Measurements from ENCODE around the gene CCNL2.

Gene CCNL2

DNA sequence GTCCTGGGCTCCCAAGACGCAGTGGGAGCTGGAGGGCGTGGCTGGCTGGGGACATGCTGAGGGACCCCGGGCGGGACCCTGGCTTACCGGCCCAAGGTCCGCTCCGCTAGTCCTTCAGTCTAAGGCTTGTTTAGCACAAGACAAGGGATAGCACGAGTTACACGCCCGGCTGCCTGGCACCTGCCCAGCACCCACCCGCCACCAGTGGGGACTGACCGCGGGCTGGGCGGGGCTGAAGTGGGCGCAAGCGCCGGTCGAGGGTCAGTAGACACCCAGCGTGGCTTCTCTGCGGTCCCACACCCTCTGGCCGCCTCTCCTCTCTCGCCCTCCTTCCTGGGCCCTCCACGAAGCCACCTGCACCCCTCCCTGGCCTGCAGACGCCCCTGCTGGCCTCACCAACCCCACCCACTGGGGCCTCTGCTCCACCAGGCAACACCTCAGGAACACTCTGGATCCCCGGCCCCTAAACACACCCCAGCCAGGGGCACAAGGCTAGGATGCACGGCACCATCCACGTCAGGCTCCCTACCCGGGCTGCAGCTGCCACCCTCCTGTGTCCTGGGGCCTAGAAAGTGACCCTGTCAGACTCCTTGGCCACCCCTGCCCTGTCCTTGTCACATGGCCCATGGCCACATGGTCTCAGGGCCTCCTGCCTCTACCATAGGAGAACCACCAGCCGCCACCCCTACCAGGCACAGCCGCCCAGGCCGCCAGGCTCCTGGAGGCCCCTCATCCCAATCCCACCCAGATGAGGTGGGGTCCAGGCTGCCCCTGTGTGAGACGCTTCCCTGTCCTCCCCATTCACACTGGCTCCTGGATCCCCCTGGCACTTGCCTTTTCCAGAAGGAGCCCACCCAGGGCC, 62.0 kb downstream of the CCNL2 start:
- TF ChIP-seq, protein P1, sequence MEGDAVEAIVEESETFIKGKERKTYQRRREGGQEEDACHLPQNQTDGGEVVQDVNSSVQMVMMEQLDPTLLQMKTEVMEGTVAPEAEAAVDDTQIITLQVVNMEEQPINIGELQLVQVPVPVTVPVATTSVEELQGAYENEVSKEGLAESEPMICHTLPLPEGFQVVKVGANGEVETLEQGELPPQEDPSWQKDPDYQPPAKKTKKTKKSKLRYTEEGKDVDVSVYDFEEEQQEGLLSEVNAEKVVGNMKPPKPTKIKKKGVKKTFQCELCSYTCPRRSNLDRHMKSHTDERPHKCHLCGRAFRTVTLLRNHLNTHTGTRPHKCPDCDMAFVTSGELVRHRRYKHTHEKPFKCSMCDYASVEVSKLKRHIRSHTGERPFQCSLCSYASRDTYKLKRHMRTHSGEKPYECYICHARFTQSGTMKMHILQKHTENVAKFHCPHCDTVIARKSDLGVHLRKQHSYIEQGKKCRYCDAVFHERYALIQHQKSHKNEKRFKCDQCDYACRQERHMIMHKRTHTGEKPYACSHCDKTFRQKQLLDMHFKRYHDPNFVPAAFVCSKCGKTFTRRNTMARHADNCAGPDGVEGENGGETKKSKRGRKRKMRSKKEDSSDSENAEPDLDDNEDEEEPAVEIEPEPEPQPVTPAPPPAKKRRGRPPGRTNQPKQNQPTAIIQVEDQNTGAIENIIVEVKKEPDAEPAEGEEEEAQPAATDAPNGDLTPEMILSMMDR (IDR thresholded peaks at IDR 0.05), result no peak

DNA sequence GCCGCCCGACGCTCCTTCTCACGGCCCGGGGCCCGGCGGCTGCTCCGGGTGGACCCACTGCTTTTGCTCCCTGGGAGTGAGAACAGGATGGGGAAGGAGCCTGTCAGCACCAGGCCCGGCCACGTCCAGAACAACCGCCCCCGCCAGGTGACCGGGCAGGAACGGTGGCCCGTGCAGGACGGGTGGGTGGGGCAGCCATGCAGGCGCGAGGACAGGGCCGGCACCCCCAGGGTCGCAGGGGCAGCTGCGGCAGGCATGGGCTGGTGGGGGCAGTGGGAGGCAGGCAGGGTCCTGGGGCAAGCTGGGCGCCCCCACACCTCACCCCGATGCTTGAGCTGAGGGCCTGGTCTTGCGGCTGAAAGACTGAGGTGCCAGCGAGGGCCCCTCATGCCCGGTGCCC, 62.7 kb downstream of the CCNL2 start:
- TF ChIP-seq, protein P1 (IDR thresholded peaks at IDR 0.05), result no peak

DNA sequence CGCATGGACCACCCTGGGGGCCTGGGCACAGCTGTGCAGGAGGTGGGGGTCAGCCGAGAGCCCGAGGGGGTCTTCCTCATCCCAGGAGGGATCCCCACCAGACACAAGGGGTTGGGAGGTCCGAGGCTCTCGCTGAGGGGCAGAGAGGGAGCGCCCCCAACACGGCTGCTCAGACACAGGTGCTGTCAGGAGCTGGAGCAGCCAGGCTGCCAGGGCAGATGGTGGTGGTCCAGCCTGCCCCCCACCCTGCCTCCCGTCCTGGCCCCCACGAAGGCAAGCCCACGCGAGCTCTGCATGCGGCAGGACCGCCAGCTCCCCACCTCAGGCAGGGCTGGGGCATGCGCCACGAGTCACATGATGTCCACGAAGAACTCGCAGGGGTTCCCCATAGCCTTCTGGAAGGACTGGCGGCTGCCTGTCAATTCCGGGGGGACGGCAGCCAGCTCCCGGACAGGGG, 63.3 kb downstream of the CCNL2 start:
- TF ChIP-seq, protein P1 (IDR thresholded peaks at IDR 0.05), result no peak
